MM.1S (cell line): Measurements from ENCODE around the gene DCAF6.

Experiments used
- CTCF ChIP-seq: fragments of 300-600 bp; sonication (generic); IDR thresholded peaks from 2 replicates; pipeline ENCODE4 v1.5.1; 2016; ENCODE audit warnings: antibody characterized with exemption, low read length, mixed read lengths
- EZH2 ChIP-seq: fragments of 300-600 bp; sonication (generic); optimal IDR thresholded peaks from 2 replicates; pipeline ENCODE3; 2017; ENCODE audit warnings: low read depth, mild to moderate bottlenecking, antibody characterized with exemption, low read length, mixed read lengths
- EZH2phosphoT487 ChIP-seq: fragments of 300-600 bp; sonication (generic); IDR thresholded peaks from 2 replicates; pipeline ENCODE4 v1.6.1; 2018; ENCODE audit warnings: antibody characterized with exemption, low read length

DNA sequence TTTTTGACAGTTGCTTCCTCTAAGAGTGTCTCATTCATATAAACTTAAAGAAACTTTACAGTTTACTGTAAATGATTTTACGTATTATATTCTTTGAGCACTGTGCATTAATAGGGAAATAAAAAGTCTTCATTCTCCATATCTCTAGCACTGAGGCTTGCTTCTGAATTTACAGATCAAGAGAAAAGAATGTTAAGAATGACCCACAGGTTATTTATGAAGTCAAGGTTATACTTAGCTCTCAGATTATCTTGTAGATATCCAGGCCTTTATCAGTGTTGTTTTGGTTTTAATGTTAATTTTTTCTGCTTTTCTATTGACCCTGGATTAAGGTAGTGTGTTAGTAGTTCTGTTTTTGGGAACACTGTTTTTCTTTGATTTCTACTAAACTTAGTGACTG lies 108.8 kb downstream of the DCAF6 start:
- TF ChIP-seq CTCF, result no peak
- TF ChIP-seq EZH2, result no peak
- no peak for TF ChIP-seq EZH2phosphoT487
